Esophagus muscularis mucosa (tissue), 4 donors: ENCODE data around the gene BAIAP2. TPM values are rescaled to one million over a fixed set of nuclear protein-coding genes. Genes with fewer than 3 reads are reported as not detected.

Experiments
- DNase-seq: peaks from one replicate; pipeline ENCODE4 v3.0.0-alpha.2; 2017; ENCODE audit errors: extremely low spot score
- H3K27ac ChIP-seq, 4 donors: fragments of 200-600 bp; sonication (generic); replicated peaks in 1 of 4; 1 replicate in 3 of 4; 2 replicates in 1 of 4; pipeline ENCODE4 v1.5.1; 2016 to 2019; ENCODE audit warnings: mild to moderate bottlenecking in 1 of 4
- H3K27me3 ChIP-seq, 4 donors: fragments of 200-600 bp; sonication (generic); one replicate each; pipeline versions ENCODE4 v1.5.1 to v1.6.0; 2016 to 2019
- H3K36me3 ChIP-seq, 4 donors: fragments of 200-600 bp; sonication (generic); one replicate each; pipeline ENCODE4 v1.5.1; 2016 to 2019
- H3K4me1 ChIP-seq, 4 donors: fragments of 200-600 bp; sonication (generic); one replicate each; pipeline ENCODE4 v1.5.1; 2016 to 2019
- H3K4me3 ChIP-seq, 4 donors: fragments of 200-600 bp; sonication (generic); 1 replicate in 2 of 4; 2 replicates in 2 of 4; pipeline ENCODE4 v1.5.1; 2016 to 2019; ENCODE audit warnings: mild to moderate bottlenecking in 4 of 4, moderate library complexity in 1 of 4
- H3K9me3 ChIP-seq, 4 donors: fragments of 200-600 bp; sonication (generic); 1 replicate in 3 of 4; 2 replicates in 1 of 4; pipeline ENCODE4 v1.5.1; 2016 to 2019
- EP300 ChIP-seq: sonication (generic); formaldehyde crosslinking; IDR thresholded peaks from one replicate; pipeline ENCODE4 v1.6.1; 2017; ENCODE audit warnings: antibody characterized with exemption
- POLR2A ChIP-seq: fragments of 450-650 bp; IDR thresholded peaks from one replicate; pipeline ENCODE4 v1.6.1; 2017; ENCODE audit warnings: antibody characterized with exemption, moderate library complexity, mild to moderate bottlenecking, low read depth
- POLR2AphosphoS5 ChIP-seq, 2 donors: sonication (generic); formaldehyde crosslinking; IDR thresholded peaks; one replicate each; pipeline ENCODE4 v1.6.1; 2017; ENCODE audit warnings: antibody characterized with exemption in 2 of 2
- WGBS: methylation state at CpG from one replicate; pipeline ENCODE4 v1.1.5; 2018; 5-methylcytosine and 5-hydroxymethylcytosine counted together
- intact Hi-C: fragments of 100-400 bp; cut with DNase I; formaldehyde crosslinking; loops from one replicate; pipeline ENCODE4 v1.15.1; 2023
- total RNA-seq, 4 donors: library from RNA; depleted of rRNA; stranded (reverse); fragments of >200 nt; gene quantifications; one replicate each; pipeline versions ENCODE4 v1.1.0 to v1.2.1, GENCODE V29; 2016
- TF ChIP-seq, protein P1 (sequence below), 3 experiments: fragments of 200-600 bp in 2 of 3; fragments of 450-650 bp in 1 of 3; sonication (generic) in 2 of 3; IDR thresholded peaks; one replicate each; pipeline ENCODE4 v1.5.1; 2017 to 2019; ENCODE audit warnings: antibody characterized with exemption in 3 of 3, mild to moderate bottlenecking in 2 of 3, moderate library complexity in 1 of 3

The BAIAP2 gene
- total RNA-seq, 4 donors from 2014 or later: 31.1 to 54.5 (median 36.7) TPM

DNA sequence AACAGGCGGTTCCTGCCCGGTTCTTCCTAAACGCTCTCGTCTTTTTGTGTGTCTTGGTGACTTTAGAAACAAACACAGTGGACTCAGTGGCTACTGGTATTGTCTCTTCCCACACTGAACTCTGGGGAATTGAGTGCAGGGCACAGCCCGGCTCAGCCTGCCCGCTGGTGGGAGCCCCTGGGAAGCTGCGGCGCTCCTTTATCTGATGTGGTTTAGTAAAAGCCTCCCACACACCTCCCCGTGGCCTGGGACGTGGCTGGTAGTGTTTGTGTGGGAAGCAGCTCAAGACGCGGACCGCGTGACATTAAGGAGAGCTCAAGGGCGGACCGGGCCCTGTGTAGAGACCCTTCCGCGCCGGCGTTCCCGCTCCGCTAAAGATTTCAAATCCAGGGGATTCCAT, 75.0 kb downstream of the BAIAP2 start:
- H3K4me3 ChIP-seq: no peak overlapping the region
- H3K27me3 ChIP-seq: no peaks in the 10 kb centered on the region
- no peak for DNase-seq
- no peak overlapping the region for H3K27ac ChIP-seq
- no peaks in the 10 kb centered on the region for H3K9me3 ChIP-seq
- peaks cover 25 to 92% (median 81%) of the 10 kb centered on the region in 4 donors for H3K36me3 ChIP-seq
- 94% methylated on average over 12 of the region's 22 CpGs for WGBS
- TF ChIP-seq POLR2AphosphoS5 (IDR thresholded peaks at IDR 0.05) (no peak), EP300 (no peak)
- no peaks in the 10 kb centered on the region for H3K4me1 ChIP-seq
- intact Hi-C loops: no loop called here

DNA sequence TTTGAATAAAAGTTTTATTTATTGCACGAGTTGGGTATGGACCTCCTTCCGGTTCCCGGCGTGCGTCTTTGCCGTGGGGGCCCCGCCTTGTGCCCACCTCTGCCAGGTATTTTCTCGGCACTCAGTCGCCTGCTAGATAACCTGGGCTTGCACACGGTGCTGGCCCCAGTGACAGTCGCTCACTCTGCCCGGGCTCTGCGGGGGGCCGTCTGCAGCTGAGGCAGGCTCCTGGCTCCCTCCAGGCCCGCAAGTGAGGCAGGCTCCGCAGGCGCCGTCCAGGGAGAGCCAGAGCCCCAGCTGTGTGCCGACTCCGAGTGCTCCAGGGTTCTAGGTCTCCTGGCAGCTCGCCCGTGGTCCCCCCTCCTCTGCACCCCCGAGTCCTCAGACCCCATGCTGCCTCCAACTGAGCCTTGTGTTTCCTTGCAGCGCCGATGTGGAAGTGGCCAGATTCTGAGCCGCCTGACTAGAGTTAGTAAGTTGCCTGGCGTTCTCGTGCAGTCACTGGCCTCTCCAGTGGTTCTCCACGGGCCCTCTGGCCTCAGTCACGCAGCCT, 75.6 kb downstream of the BAIAP2 start:
- H3K4me1 ChIP-seq: no peaks in the 10 kb centered on the region
- no peak overlapping the region for H3K27ac ChIP-seq
- no peak for DNase-seq
- no peaks in the 10 kb centered on the region for H3K9me3 ChIP-seq
- intact Hi-C loops: no loop called here
- H3K36me3 ChIP-seq: peaks cover 24 to 92% (median 78%) of the 10 kb centered on the region in 4 donors
- no peak for TF ChIP-seq EP300
- TF ChIP-seq POLR2AphosphoS5 (IDR thresholded peaks at IDR 0.05): no peak
- TF ChIP-seq, protein P1, sequence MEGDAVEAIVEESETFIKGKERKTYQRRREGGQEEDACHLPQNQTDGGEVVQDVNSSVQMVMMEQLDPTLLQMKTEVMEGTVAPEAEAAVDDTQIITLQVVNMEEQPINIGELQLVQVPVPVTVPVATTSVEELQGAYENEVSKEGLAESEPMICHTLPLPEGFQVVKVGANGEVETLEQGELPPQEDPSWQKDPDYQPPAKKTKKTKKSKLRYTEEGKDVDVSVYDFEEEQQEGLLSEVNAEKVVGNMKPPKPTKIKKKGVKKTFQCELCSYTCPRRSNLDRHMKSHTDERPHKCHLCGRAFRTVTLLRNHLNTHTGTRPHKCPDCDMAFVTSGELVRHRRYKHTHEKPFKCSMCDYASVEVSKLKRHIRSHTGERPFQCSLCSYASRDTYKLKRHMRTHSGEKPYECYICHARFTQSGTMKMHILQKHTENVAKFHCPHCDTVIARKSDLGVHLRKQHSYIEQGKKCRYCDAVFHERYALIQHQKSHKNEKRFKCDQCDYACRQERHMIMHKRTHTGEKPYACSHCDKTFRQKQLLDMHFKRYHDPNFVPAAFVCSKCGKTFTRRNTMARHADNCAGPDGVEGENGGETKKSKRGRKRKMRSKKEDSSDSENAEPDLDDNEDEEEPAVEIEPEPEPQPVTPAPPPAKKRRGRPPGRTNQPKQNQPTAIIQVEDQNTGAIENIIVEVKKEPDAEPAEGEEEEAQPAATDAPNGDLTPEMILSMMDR (IDR thresholded peaks at IDR 0.05): no peak
- TF ChIP-seq POLR2A: no peak
- H3K4me3 ChIP-seq: no peak overlapping the region
- 72% methylated on average over 19 of the region's 30 CpGs for WGBS
- no peaks in the 10 kb centered on the region for H3K27me3 ChIP-seq

- H3K4me1 ChIP-seq: no peaks in the 10 kb centered on the region
- H3K27me3 ChIP-seq: no peaks in the 10 kb centered on the region
- WGBS: 72% methylated on average over 7 of the region's 10 CpGs
- intact Hi-C loops: no loop called here
- no peak overlapping the region for H3K4me3 ChIP-seq
- DNase-seq: no peak
- H3K9me3 ChIP-seq: no peaks in the 10 kb centered on the region
- H3K36me3 ChIP-seq: peaks cover 24 to 92% (median 76%) of the 10 kb centered on the region in 4 donors
- TF ChIP-seq EP300 (no peak), POLR2AphosphoS5 (IDR thresholded peaks at IDR 0.05) (no peak)
- no peak overlapping the region for H3K27ac ChIP-seq
Measured at GRCh38 chr17:81111066-81111465, 76.1 kb downstream of the BAIAP2 start.

DNA sequence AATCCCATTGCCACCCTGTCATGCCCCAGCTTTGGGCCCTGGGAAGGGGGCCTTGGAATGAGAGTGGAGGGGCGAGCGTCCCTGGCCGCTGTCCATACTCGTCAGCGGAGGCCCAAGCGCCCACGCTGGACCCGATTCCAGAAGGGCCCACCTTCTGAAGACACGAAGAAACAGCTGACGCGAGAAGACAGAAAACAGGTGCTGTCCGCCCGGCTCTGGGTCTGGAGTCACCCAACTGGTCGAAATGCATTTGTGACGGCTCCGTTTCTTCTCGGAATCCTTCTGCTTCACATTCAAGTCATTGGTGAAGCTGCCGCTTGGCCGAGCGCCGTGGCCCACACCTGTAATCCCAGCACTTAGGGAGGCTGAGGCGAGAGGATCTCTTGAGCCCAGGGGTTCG, 77.5 kb downstream of the BAIAP2 start:
- Histone ChIP-seq H3K36me3 (peaks cover 24 to 92% (median 75%) of the 10 kb centered on the region in 4 donors), H3K4me1 (peaks cover 0 to 2% (median under 1%) of the 10 kb centered on the region in 4 donors), H3K27ac (no peak overlapping the region), H3K9me3 (no peaks in the 10 kb centered on the region), H3K4me3 (no peak overlapping the region), H3K27me3 (no peaks in the 10 kb centered on the region)
- no peak for DNase-seq
- 89% methylated on average over 21 of the region's 23 CpGs for WGBS
- no peak for TF ChIP-seq POLR2A
- no peak for TF ChIP-seq EP300
- no peak for TF ChIP-seq POLR2AphosphoS5 (IDR thresholded peaks at IDR 0.05)
- TF ChIP-seq, protein P1 (IDR thresholded peaks at IDR 0.05): no peak
- intact Hi-C loops: no loop called here

- intact Hi-C loops: no loop called here
- Histone ChIP-seq H3K27ac (no peak overlapping the region), H3K36me3 (peaks cover 17 to 92% (median 68%) of the 10 kb centered on the region in 4 donors), H3K4me1 (peaks cover 0 to 10% (median 4%) of the 10 kb centered on the region in 4 donors), H3K9me3 (no peaks in the 10 kb centered on the region), H3K27me3 (no peaks in the 10 kb centered on the region), H3K4me3 (no peak overlapping the region)
- TF ChIP-seq EP300 (no peak), POLR2AphosphoS5 (IDR thresholded peaks at IDR 0.05) (no peak), POLR2A (no peak)
- TF ChIP-seq, protein P1 (IDR thresholded peaks at IDR 0.05): no peak
- no peak for DNase-seq
- WGBS: 79% methylated on average over 8 of the region's 21 CpGs
Measured at GRCh38 chr17:81113158-81113724, 78.3 kb downstream of the BAIAP2 start.
